H1 (cell line): ENCODE data around the gene TNXB. TPM values are rescaled to one million over a fixed set of nuclear protein-coding genes. Genes with fewer than 3 reads are reported as not detected.

ENCODE experiments used
- NRF1 ChIP-seq: IDR thresholded peaks from 2 replicates; pipeline ENCODE4 v1.6.1; 2011; ENCODE audit warnings: mild to moderate bottlenecking, low read depth, low read length, improper control_type of control experiment
- SIX5 ChIP-seq: IDR thresholded peaks from 2 replicates; pipeline ENCODE4 v1.6.1; 2011; ENCODE audit warnings: mild to moderate bottlenecking, low read depth, low read length
- polyA plus RNA-seq, 7 experiments: library from polyadenylated mRNA; depleted of rRNA in 3 of 7; stranded (reverse) in 5 of 7; unstranded in 2 of 7; fragments of >200 nt in 5 of 7; fragments of 200-250 nt in 2 of 7; gene quantifications; 1 replicate in 5 of 7; 2 replicates in 1 of 7; 4 replicates in 1 of 7; pipeline versions ENCODE4 v1.2.1 to v1.2.3, GENCODE V29; 2011 to 2013; ENCODE audit warnings: missing spikeins in 2 of 7, mixed read lengths in 2 of 7
- total RNA-seq: library from RNA; stranded (reverse); fragmentation: NEBNext Ultra II Directional; extraction: Animal tissue kit (Norgen Biotek cat#: 25700); gene quantifications from 2 replicates; pipeline ENCODE4 v1.2.1, GENCODE V29; 2021

Gene TNXB
- total and polyA plus RNA-seq, 2 of the 8 experiments (the other 6 are each of a cell fraction or from before 2014, with no cell fraction given) = 3.1 to 4.8 TPM

DNA sequence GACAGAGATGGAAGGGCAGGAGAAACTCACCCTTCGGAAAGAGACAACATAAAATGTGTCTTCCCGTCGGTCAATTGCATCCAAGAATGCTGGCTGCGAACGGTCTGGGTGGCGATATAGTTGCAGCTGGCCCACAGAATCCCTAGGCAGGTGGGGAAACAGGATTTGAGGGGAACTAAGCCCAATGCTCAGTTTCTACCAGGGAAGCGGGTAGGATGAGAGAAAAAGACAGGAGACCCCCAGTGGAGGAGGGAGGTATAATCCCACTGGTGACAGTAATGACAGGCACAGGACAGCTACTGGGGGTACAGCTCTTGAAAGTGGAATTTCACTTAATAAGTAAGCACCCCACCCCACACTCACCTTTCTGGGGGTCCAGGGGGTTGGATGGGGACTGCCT is 7.5 kb upstream of the TNXB start (continued):
- no peak for TF ChIP-seq SIX5
- TF ChIP-seq NRF1 = no peak
